OCI-LY3 (cell line): ENCODE measurements around the gene LPP.

Source experiments
- H2AFZ ChIP-seq: fragments of 200-600, 300-600 bp; shearing (Covaris generic); 2 replicates; pipeline ENCODE4 v1.6.0; 2014; ENCODE audit warnings: antibody characterized with exemption, low read depth, low read length
- H3K27ac ChIP-seq: fragments of 200-600, 300-600 bp; sonication (generic); 2 replicates; pipeline ENCODE4 v1.5.1; 2014; ENCODE audit warnings: mild to moderate bottlenecking, low read length, moderate library complexity, mixed read lengths
- H3K27me3 ChIP-seq: fragments of 200-600, 300-600 bp; sonication (generic); 2 replicates; pipeline ENCODE4 v1.6.1; 2014; ENCODE audit warnings: low read depth, low read length, mixed read lengths
- H3K36me3 ChIP-seq: fragments of 200-600, 300-600 bp; sonication (generic); replicated peaks from 2 replicates; pipeline ENCODE3; 2014; ENCODE audit warnings: low read depth, low read length, mixed read lengths
- H3K4me1 ChIP-seq: fragments of 300-600, 200-600 bp; sonication (generic); 2 replicates; pipeline ENCODE4 v1.6.1; 2014; ENCODE audit warnings: low read length, mixed read lengths
- H3K4me2 ChIP-seq: fragments of 200-600, 300-600 bp; sonication (generic); 2 replicates; pipeline ENCODE4 v1.6.1; 2014; ENCODE audit warnings: low read length, mixed read lengths
- H3K4me3 ChIP-seq: fragments of 300-600, 200-600 bp; sonication (generic); 2 replicates; pipeline ENCODE4 v1.5.1; 2014; ENCODE audit warnings: antibody characterized with exemption, mild to moderate bottlenecking, low read length, moderate library complexity
- H3K79me2 ChIP-seq: fragments of 300-600, 200-600 bp; shearing (Covaris generic); 2 replicates; pipeline ENCODE4 v1.6.1; 2014; ENCODE audit warnings: mild to moderate bottlenecking, low read length, mixed read lengths
- H3K9ac ChIP-seq: fragments of 300-600, 200-600 bp; shearing (Covaris generic); 2 replicates; pipeline ENCODE4 v1.6.0; 2014; ENCODE audit warnings: mild to moderate bottlenecking, low read length, moderate library complexity
- H3K9me3 ChIP-seq: fragments of 200-600, 300-600 bp; shearing (Covaris generic); 2 replicates; pipeline ENCODE4 v1.6.1; 2014; ENCODE audit warnings: low read length, mixed read lengths; ENCODE audit not compliant: insufficient read depth
- H4K20me1 ChIP-seq: fragments of 200-600, 300-600 bp; sonication (generic); 2 replicates; pipeline ENCODE4 v1.6.1; 2016; ENCODE audit warnings: low read length, mixed read lengths; ENCODE audit not compliant: insufficient read depth
- CTCF ChIP-seq: fragments of 200-600, 300-600 bp; sonication (generic); IDR thresholded peaks from 2 replicates; pipeline ENCODE4 v1.5.1; 2014; ENCODE audit warnings: antibody characterized with exemption, low read length, low read depth
- EZH2phosphoT487 ChIP-seq: fragments of 200-600 bp; shearing (Covaris generic); IDR thresholded peaks from 2 replicates; pipeline ENCODE4 v1.6.1; 2018; ENCODE audit warnings: antibody characterized with exemption, mixed run types, low read depth

The LPP gene

GRCh38 chr3:188646592-188646991 lies 492.6 kb downstream of the LPP start:
- no peak for TF ChIP-seq EZH2phosphoT487
- no peak for TF ChIP-seq CTCF

DNA sequence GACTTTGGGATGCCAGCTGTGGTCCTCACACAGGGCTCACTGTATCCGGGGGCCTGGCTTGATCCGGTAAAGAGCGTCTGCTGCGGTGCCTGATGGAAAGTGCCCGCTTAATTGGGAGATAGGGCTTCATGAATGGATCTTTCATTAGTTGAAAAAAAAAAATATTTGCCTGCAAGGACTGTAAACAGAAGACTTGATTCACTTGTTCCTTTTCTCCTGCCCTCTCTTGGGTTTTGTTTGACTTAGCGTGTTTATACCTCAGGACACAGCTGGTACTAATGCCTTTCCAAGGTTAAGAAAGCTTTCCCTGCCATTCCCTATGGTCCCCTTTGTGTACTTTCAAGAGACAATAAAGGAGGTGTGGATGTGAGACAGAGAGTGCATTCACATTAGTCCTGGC lies 493.3 kb downstream of the LPP start:
- peaks cover 2% of the 10 kb centered on the region for H3K36me3 ChIP-seq
- H3K4me3 ChIP-seq = no peak overlapping the region
- no peaks in the 10 kb centered on the region for H4K20me1 ChIP-seq
- no peak overlapping the region for H3K4me2 ChIP-seq
- no peak overlapping the region for H3K9ac ChIP-seq
- TF ChIP-seq CTCF (no peak), EZH2phosphoT487 (no peak)
- H3K9me3 ChIP-seq = no peaks in the 10 kb centered on the region
- no peaks in the 10 kb centered on the region for H3K27me3 ChIP-seq
- no peaks in the 10 kb centered on the region for H3K4me1 ChIP-seq
- H3K27ac ChIP-seq = no peak overlapping the region
- no peaks in the 10 kb centered on the region for H3K79me2 ChIP-seq
- no peak overlapping the region for H2AFZ ChIP-seq

More at GRCh38 chr3:188646592-188646991, 492.6 kb downstream of the LPP start:
- no peaks in the 10 kb centered on the region for H3K79me2 ChIP-seq
- no peaks in the 10 kb centered on the region for H3K9me3 ChIP-seq
- no peak overlapping the region for H3K9ac ChIP-seq
- no peak overlapping the region for H3K27ac ChIP-seq
- H3K4me1 ChIP-seq = no peaks in the 10 kb centered on the region
- no peaks in the 10 kb centered on the region for H4K20me1 ChIP-seq
- H3K36me3 ChIP-seq = no peaks in the 10 kb centered on the region
- no peak overlapping the region for H2AFZ ChIP-seq
- no peaks in the 10 kb centered on the region for H3K27me3 ChIP-seq
- no peak overlapping the region for H3K4me3 ChIP-seq
- H3K4me2 ChIP-seq = no peak overlapping the region

GRCh38 chr3:188649521-188649920 lies 495.6 kb downstream of the LPP start:
- Histone ChIP-seq H3K4me3 (no peak overlapping the region), H3K27ac (no peak overlapping the region), H3K79me2 (no peaks in the 10 kb centered on the region), H2AFZ (no peak overlapping the region), H3K4me1 (no peaks in the 10 kb centered on the region), H4K20me1 (no peaks in the 10 kb centered on the region), H3K27me3 (no peaks in the 10 kb centered on the region), H3K9ac (no peak overlapping the region), H3K9me3 (no peaks in the 10 kb centered on the region), H3K4me2 (no peak overlapping the region), H3K36me3 (peaks cover 3% of the 10 kb centered on the region)
- TF ChIP-seq CTCF (no peak), EZH2phosphoT487 (no peak)

GRCh38 chr3:188656196-188656982 lies 502.4 kb downstream of the LPP start:
- H3K4me1 ChIP-seq = peaks cover 7% of the 10 kb centered on the region; the same call in 1 of the 2 replicates
- no peak overlapping the region for H3K4me2 ChIP-seq
- no peak overlapping the region for H3K9ac ChIP-seq
- H4K20me1 ChIP-seq = no peaks in the 10 kb centered on the region
- H3K27ac ChIP-seq = no peak overlapping the region
- H2AFZ ChIP-seq = no peak overlapping the region
- H3K36me3 ChIP-seq = peaks cover 3% of the 10 kb centered on the region
- H3K4me3 ChIP-seq = no peak overlapping the region
- H3K9me3 ChIP-seq = no peaks in the 10 kb centered on the region
- no peak for TF ChIP-seq EZH2phosphoT487
- no peak for TF ChIP-seq CTCF
- H3K79me2 ChIP-seq = no peaks in the 10 kb centered on the region
- H3K27me3 ChIP-seq = no peaks in the 10 kb centered on the region
